ENCODE data around the gene MYO9B. TPM values are rescaled to one million over a fixed set of nuclear protein-coding genes. Genes with fewer than 3 reads are reported as not detected.
A peak's percentile ranks its signal among the peaks of the same experiment; 100 is the strongest.
"Not testable (repeated sequence)": the region's sequence is repeated elsewhere in the genome, so short reads cannot be mapped to it uniquely, and the experiment has no call there.

MYO9B gene
- total RNA-seq, 1 experiment from 2014 or later, result 63.4 TPM

DNA sequence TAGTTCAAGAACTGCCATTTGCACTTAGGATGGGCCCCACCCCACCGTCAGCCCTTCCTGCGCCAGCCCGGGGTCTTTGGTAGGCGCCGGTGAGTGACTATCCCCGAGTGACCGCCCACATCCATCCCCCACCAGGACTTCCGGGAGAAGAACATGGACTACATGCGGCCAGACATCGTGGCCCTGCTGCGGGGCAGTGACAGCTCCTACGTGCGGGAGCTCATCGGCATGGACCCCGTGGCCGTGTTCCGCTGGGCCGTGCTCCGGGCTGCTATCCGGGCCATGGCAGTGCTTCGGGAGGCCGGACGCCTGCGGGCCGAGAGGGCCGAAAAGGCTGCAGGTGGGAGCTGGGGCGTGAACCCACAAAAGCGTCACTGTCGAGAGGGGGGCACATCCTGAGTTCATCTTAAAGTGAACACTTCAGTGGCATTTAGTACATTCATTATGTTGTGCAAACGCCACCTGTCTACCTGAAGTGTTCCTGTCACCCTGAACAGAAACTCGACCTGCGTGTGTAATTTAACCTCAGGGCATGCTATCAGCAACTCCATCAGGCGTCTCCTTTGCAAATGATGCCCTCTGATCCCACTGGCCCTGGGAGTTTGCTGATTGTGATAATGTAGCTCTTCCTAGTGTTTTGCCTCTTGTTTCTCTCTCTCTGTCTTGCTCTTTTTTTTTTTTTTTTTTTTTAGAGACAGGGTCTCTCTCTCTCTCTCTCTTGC is 97.2 kb downstream of the MYO9B start:
- no peak for DNase-seq (ENCODE audit: low spot score)

DNA sequence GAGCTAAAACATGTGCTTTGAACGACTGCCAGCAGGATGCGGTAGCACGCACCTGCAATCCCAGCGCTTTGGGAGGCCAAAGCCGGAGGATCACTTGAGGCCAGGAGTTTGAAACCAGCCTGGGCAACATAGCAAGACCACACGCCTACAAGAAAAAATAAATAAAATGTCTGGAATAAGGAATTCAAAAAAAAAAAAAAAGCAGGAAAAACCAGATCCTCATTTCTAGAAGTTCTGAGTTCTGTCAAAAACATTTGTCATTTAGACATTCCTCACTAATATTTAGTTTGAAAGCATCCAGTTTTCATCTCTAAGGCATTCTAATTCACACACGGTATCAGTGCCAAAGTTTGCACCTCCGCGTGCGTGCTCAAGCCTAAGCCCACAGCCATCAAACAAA is 102.7 kb downstream of the MYO9B start:
- no peak for DNase-seq (ENCODE audit: low spot score)

DNA sequence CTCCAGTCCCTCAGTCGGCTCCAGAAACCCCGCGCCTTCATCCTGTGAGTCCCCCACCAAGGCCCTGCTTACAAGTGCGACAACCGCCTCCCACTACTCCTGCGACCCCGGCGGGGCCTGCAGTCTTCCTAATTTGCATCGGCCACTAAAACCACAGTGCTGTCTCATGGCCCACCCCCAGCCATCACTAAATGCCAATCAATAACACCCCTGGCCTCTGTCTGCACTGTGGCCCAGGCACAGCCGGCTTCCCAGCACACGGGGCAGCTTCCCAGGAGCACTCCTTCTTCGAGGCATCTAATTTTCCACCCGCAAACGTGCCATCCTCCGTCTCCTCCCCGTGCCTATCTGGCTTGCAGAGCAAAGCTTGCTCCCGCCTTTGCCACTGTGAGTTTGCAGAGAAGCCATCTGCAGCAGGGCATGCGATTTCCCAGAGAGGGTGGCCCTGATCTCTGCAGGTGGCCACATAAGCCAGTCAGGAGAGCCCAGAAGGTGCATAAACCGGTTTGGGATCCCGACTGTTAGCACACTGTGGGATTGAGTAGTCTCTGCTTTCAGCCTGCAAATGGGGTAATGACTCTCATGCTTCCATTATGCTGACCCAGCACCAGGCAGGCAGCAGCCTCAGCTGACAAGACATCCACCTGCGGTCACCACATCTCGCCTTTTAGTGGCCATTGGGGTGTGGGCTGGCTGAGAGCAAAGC is 105.6 kb downstream of the MYO9B start:
- no peak for DNase-seq (ENCODE audit: low spot score)

DNA sequence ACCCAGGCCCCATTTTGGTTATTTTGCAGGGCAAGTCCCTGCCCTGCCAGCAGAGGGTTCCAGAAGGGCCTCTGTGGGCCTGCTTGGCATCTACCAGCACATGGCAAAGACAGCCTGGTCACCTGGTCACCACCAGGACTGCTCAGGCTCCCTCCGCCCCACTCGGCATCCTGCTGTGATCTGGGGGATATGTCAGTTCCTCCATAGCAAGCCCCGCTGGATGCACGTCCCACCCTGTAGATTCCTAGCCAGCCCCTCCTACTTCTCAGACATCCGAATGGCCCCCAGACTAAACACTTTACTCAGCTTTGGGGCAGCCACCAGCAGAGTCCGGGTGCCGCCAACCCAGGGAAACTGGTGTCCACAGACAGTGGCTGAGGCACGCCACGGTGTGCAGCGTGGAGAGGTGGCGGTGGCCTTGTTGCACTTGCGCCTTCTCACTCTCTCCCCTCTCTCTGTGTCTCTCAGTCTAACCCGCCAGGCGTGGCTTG is 107.7 kb downstream of the MYO9B start:
- no peak for DNase-seq (ENCODE audit: low spot score)

DNA sequence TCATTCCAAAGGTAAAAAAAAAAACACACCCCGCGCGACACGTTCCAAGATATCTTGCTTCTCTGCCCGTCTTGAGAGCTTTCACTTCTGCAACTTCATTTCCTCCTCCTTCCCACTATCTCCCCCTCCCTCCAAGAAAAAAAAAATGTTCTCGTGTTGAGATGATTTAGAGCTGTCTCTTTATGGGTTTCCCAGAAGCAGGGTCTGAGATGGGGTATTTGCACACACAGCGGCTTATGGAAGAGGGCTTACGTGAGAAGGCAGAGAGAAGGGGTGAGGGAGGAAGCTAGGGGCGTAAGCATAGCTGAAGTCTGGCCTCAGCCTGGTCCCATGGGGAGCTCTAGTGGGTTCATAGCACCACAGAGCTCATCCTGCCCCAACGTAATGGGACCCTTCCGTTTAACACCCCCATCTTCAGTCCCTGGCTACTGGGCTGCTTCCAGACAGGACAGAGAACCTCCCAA is 108.3 kb downstream of the MYO9B start:
- no peak for DNase-seq (ENCODE audit: low spot score)

DNA sequence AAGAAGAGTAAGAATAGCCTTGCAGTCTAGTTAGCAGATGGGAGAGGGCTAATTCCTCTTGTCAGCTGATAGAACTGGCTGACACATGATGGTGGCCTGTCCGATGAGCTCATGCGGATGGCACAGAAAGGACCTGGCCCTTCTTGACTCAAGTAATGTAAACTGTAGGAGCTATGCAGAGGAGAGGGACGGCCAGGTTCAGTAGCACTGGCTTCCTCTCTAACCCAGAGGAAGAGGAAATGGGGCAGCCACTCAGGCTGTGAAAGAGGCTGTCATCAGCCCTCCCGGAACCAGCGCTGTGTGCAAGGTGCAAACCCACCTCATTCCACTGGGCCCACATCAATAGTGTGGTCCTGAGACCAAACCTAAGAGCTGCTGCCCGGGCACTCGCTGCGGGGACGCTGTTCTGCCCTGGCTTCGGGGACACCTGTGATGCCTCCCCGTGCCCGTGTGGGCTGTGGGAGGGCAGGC is 108.8 kb downstream of the MYO9B start:
- no peak for DNase-seq (ENCODE audit: low spot score)

DNA sequence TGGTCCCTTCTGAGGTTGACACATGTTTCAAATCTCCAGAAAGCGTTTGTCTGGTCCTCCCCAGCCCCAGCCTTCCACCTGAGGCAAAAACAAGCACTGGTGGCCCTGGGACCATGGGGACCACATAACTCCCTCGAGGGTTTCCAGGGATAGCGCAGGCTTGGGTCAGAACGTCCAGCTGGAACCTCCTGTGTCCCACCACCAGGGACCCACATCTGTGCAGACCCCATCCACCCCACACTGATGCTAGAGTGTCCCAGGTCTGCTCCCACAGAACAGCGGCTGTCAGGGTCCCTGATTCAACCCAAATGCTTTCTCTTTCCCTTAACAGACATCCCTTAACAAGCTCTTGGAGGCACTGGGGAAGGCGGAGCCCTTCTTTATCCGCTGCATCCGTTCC is 110.0 kb downstream of the MYO9B start:
- DNase-seq (ENCODE audit: low spot score), result no peak

DNA sequence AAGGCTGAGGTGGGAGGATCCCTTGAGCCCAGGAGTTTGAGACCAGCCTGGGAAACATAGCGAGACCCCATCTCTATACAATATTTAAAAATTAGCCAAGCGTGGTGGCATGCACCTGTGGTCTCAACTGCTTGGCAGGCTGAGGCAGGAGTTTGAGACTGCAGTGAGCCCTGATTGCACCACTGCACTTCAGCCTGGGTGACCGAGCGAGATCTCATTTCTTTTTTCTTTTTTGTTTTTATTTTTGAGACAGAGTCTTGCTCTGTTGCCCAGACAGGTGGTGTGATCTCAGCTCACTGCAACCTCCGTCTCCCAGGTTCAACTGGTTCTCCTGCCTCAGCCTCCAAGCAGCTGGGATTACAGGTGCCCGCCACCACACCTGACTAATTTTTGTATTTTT is 116.2 kb downstream of the MYO9B start:
- DNase-seq (ENCODE audit: low spot score), result not testable (repeated sequence)

DNA sequence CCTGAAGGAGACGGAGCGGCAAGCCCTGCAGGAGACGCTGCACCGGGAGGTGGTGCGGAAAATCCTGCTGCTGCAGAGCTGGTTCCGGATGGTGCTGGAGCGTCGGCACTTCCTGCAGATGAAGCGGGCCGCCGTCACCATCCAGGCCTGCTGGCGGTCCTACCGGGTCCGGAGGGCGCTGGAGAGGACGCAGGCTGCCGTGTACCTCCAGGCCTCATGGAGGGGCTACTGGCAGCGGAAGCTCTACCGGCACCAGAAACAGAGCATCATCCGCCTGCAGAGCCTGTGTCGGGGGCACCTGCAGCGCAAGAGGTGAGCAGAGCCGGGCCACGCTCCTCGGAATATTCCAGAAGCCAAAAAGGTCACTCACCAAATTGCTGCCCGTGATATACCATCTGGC is 117.2 kb downstream of the MYO9B start:
- DNase-seq (ENCODE audit: low spot score), result no peak

DNA sequence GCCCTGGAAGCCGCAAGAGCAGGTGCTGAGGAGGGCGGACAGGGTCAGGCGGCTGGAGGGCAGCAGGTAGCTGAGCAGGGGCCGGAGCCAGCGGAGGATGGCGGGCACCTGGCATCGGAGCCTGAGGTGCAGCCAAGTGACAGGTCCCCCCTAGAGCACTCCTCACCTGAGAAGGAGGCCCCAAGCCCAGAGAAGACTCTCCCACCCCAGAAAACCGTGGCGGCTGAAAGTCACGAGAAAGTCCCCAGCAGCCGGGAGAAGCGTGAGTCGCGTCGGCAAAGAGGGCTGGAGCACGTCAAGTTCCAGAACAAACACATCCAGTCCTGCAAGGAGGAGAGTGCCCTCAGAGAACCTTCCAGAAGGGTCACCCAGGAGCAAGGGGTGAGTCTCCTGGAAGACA is 119.0 kb downstream of the MYO9B start:
- DNase-seq (ENCODE audit: low spot score), result no peak

- no peak for DNase-seq (ENCODE audit: low spot score)
Observed at GRCh38 chr19:17195106-17195505, 119.5 kb downstream of the MYO9B start.

DNA sequence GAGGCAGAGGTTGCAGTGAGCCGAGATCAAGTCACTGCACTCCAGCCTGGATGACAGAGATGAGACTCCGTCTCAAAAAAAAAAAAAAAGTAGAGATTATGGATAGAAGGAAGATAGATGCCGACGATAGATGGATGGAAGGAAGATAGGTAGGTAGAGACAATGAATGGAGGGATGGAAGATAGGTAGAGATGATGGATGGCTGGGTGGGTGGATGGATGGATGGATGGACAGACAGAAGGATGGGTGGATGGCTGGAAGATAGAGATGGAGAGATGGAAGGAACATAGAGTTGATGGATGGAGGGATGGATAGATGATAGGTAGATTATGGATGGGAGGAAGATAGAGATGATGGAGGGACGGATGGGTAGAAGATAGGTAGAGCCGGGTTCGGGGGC is 121.0 kb downstream of the MYO9B start:
- no peak for DNase-seq (ENCODE audit: low spot score)

DNA sequence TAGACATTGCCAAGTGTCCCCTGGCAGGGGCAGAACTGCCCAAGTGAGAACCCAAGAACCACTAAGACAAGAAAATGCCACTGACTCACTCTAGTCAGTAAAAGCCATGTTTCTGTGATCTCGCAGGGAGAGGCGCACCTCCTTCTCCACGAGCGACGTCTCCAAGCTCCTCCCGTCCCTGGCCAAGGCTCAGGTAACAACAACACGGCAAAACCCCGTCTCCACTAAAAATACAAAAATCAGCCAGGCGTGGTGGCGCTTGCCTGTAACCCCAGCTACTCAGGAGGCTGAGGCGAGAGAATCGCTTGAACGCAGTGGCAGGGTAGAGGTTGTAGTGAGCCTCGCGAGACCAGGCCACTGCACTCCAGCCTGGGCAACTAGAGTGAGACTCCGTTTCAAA is 122.1 kb downstream of the MYO9B start:
- DNase-seq (ENCODE audit: low spot score), result no peak

DNA sequence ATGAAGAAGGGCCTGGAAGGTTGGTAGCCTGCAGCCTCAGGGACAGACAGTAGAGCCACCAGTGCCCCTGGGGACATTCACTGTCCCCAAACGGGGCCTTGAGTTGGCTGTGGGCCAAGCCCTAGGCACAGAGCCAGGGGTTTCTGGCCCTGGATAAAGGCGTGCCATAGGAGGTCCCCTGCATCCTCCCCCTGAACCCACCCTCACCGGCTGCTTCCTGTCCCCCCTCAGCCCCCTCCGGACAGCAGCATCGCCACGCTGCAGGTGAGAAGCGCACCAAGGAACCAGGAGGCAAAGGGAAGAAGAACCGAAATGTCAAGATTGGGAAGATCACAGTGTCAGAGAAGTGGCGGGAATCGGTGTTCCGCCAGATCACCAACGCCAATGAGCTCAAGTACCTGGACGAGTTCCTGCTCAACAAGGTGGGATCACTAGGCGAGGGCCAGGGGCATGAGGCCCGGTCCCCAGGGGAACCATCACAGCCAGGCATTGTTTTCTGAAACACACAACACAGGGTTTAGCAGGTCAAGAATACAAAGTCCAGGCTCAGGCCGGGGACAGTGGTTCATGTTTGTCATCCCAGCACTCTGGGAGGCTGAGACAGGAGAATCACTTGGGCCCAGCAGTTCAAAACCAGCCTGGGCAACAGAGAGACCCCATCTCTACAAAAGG is 125.0 kb downstream of the MYO9B start:
- DNase-seq (ENCODE audit: low spot score), result no peak

- DNase-seq (ENCODE audit: low spot score), result no peak
Observed at GRCh38 chr19:17202249-17202648, 126.7 kb downstream of the MYO9B start.

DNA sequence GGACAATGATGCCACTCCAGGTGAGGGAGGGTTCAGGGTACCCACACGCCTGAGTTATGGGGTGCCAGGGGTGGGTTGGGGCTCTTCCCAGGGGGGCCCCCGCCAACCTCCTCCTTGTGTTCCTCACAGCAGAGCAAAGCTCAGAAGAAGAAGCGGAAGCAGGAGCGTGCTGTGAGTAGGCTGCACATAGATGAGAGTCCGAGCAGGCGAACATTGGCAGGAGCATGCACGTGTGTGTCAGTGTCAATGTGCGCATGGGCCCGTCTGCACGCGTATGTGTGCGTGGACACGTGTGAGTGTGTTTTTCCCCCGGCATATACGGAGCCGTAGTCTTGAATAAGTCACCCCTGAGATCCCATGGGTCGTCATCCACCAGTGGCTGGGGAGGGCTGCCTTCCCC is 127.1 kb downstream of the MYO9B start:
- no peak for DNase-seq (ENCODE audit: low spot score)

GRCh38 chr19:17205237-17206140 is 129.9 kb downstream of the MYO9B start:
- peak; percentile 67 for DNase-seq (ENCODE audit: low spot score)

DNA sequence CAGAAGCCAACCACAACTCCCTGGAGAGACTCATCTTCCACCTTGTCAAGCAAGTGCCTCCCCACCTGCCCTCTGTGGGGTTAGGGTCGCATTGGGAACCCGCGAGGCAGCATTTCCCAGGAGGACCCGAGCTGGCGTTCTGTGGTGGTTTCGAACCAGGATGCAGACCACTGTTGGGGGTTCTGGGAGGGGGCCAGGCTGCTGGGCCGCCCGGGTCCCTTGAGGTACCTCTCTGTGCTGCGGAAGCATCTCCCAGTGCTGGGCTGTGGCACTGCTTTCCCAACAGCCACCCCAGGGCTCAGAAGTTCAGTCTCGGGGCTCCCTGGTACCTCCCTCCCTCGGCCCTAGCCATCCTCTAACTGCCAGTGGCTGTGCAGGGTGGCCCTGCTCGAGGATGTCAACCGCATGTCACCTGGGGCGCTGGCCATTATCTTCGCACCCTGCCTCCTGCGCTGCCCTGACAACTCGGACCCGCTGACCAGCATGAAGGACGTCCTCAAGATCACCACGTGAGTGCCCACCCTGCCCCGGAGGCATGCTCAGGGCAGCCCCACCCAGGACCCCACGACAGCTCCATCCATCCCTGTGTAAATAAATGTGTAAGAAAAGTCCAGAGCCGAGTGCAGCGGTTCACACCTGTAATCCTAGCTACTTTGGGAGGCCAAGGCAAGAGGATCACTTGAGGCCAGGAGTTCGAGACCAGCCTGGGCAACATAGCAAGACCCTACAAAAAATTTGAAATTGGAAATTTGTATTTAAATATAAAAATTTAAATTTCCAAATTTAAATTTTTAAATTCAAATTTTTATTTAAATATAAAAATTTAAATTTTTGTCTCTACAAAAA is 131.4 kb downstream of the MYO9B start:
- DNase-seq (ENCODE audit: low spot score), result no peak

GRCh38 chr19:17209126-17210036 is 133.8 kb downstream of the MYO9B start:
- DNase-seq (ENCODE audit: low spot score), result no peak

All from HT-29 (cell line).